GM18511 (cell line): Measurements from ENCODE around the gene MAD2L2.

ENCODE experiments used
- ATAC-seq: cut with Tn5 transposase; IDR thresholded peaks from one replicate; pipeline ENCODE4 v1.9.1; 2021; ENCODE audit warnings: mild to moderate bottlenecking, moderate library complexity; ENCODE audit not compliant: unreplicated experiment

Gene MAD2L2

GRCh38 chr1:11705596-11705995 lies 24.6 kb upstream of the MAD2L2 start:
- no peak for ATAC-seq

- no peak for ATAC-seq
Measured at GRCh38 chr1:11704691-11705475, 23.9 kb upstream of the MAD2L2 start.

GRCh38 chr1:11704194-11704529 lies 23.2 kb upstream of the MAD2L2 start:
- ATAC-seq, result no peak

- no peak for ATAC-seq
Measured at GRCh38 chr1:11703357-11704193, 22.6 kb upstream of the MAD2L2 start.

- ATAC-seq, result no peak
Measured at GRCh38 chr1:11701981-11702803, 21.2 kb upstream of the MAD2L2 start.

- no peak for ATAC-seq
Measured at GRCh38 chr1:11701551-11701961, 20.6 kb upstream of the MAD2L2 start.

- no peak for ATAC-seq
Measured at GRCh38 chr1:11700601-11701467, 19.9 kb upstream of the MAD2L2 start.

GRCh38 chr1:11697893-11698210 lies 16.9 kb upstream of the MAD2L2 start:
- ATAC-seq, result no peak

- no peak for ATAC-seq
Measured at GRCh38 chr1:11697188-11697892, 16.4 kb upstream of the MAD2L2 start.

- ATAC-seq, result no peak
Measured at GRCh38 chr1:11695861-11696260, 14.9 kb upstream of the MAD2L2 start.

GRCh38 chr1:11693917-11694316 lies 13.0 kb upstream of the MAD2L2 start:
- no peak for ATAC-seq

GRCh38 chr1:11693024-11693590 lies 12.2 kb upstream of the MAD2L2 start:
- ATAC-seq, result no peak

- no peak for ATAC-seq
Measured at GRCh38 chr1:11691928-11692711, 11.2 kb upstream of the MAD2L2 start.

- no peak for ATAC-seq
Measured at GRCh38 chr1:11691302-11691914, 10.5 kb upstream of the MAD2L2 start, which contains the start of gene DRAXIN. Gene DRAXIN (plus strand): TSS chr1:11691710. CDS start chr1:11706259, 14,549 bp downstream.

- ATAC-seq, result no peak
Measured at GRCh38 chr1:11690397-11691301, 9.7 kb upstream of the MAD2L2 start.

GRCh38 chr1:11688506-11688905 lies 7.6 kb upstream of the MAD2L2 start:
- ATAC-seq, result no peak

GRCh38 chr1:11685210-11685752 lies 4.3 kb upstream of the MAD2L2 start:
- no peak for ATAC-seq
